IMR-90 (cell line): Measurements from ENCODE around the gene WBP1L.

Experiments used
- CHD1 ChIP-seq: IDR thresholded peaks from 2 replicates; pipeline ENCODE4 v1.6.1; 2012; ENCODE audit warnings: low read depth, low read length, improper control_type of control experiment
- FOS ChIP-seq: fragments of 150-350 bp; IDR thresholded peaks from 2 replicates; pipeline ENCODE4 v1.6.1; 2016; ENCODE audit warnings: low read depth, low read length
- POLR2A ChIP-seq: IDR thresholded peaks from 2 replicates; pipeline ENCODE4 v1.6.1; 2012; ENCODE audit warnings: mild to moderate bottlenecking, low read depth, low read length
- RAD21 ChIP-seq: IDR thresholded peaks from 2 replicates; pipeline ENCODE4 v1.6.1; 2012; ENCODE audit warnings: low read length, improper control_type of control experiment
- RFX5 ChIP-seq: IDR thresholded peaks from 2 replicates; pipeline ENCODE4 v1.8.0; 2012; ENCODE audit warnings: low read depth, mild to moderate bottlenecking, low read length, moderate library complexity
- TF ChIP-seq, protein P1 (sequence below): conservative IDR thresholded peaks from 2 replicates; pipeline ENCODE4 v1.5.1; 2012; ENCODE audit warnings: mild to moderate bottlenecking, low read depth, low read length, improper control_type of control experiment
- TF ChIP-seq, protein P2 (sequence below): fragments of 150-350 bp; IDR thresholded peaks from 2 replicates; pipeline ENCODE4 v1.6.1; 2016; ENCODE audit warnings: low read depth, mild to moderate bottlenecking, low read length, moderate library complexity, borderline replicate concordance

DNA sequence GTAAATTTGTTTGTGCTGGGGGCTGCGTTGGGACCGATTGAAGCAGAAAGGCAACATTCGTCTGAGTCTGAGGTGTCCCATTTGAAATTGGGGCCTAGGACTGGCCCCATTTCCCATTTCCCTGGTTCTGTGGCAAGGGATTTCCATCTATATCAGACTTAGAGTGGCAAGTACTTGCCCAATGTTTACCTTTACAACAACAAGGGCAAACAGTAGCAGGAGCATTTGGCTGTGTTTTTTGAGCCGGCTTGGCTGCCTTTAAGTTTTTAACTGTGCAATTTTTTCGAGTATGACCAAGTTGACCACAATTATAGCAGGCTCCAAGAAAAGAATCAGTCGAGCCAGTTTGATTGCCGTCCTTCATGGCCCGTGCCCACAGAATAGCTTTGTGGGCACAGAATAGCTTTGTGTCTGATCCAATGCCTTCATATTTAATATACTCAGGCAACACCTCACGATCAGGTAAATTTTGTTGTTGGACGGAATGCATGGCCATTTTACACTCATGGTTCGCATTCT is 98.1 kb downstream of the WBP1L start:
- TF ChIP-seq, protein P1, sequence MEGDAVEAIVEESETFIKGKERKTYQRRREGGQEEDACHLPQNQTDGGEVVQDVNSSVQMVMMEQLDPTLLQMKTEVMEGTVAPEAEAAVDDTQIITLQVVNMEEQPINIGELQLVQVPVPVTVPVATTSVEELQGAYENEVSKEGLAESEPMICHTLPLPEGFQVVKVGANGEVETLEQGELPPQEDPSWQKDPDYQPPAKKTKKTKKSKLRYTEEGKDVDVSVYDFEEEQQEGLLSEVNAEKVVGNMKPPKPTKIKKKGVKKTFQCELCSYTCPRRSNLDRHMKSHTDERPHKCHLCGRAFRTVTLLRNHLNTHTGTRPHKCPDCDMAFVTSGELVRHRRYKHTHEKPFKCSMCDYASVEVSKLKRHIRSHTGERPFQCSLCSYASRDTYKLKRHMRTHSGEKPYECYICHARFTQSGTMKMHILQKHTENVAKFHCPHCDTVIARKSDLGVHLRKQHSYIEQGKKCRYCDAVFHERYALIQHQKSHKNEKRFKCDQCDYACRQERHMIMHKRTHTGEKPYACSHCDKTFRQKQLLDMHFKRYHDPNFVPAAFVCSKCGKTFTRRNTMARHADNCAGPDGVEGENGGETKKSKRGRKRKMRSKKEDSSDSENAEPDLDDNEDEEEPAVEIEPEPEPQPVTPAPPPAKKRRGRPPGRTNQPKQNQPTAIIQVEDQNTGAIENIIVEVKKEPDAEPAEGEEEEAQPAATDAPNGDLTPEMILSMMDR = no peak
- TF ChIP-seq RFX5 (no peak), POLR2A (no peak), CHD1 (no peak), FOS (no peak), RAD21 (no peak)
- TF ChIP-seq, protein P2, sequence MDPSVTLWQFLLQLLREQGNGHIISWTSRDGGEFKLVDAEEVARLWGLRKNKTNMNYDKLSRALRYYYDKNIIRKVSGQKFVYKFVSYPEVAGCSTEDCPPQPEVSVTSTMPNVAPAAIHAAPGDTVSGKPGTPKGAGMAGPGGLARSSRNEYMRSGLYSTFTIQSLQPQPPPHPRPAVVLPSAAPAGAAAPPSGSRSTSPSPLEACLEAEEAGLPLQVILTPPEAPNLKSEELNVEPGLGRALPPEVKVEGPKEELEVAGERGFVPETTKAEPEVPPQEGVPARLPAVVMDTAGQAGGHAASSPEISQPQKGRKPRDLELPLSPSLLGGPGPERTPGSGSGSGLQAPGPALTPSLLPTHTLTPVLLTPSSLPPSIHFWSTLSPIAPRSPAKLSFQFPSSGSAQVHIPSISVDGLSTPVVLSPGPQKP = no peak
